G401 (cell line): Measurements from ENCODE around the gene HRH3. TPM values are rescaled to one million over a fixed set of nuclear protein-coding genes. Genes with fewer than 3 reads are reported as not detected.
A peak's percentile ranks its signal among the peaks of the same experiment; 100 is the strongest.

Experiments
- DNase-seq: peaks from one replicate; pipeline ENCODE4 v3.0.0-alpha.2; 2015; ENCODE audit warnings: low spot score
- in situ Hi-C: cut with HindIII; loops from 2 replicates; pipeline ENCODE4 v1.10.0; 2016; ENCODE audit warnings: low sequenced_read_pairs, mixed read lengths
- total RNA-seq: library from RNA; depleted of rRNA; stranded (reverse); fragments of >200 nt; shearing (Covaris generic); gene quantifications from 2 replicates; pipeline ENCODE4 v1.2.3, GENCODE V29; 2014

The HRH3 gene
- total RNA-seq, 1 experiment from 2014 or later, result not detected

- in situ Hi-C loops, result no loop called here
Observed at GRCh38 chr20:62220666-62221568, 839 bp upstream of the HRH3 start.

GRCh38 chr20:62219101-62219991, 732 bp downstream of the HRH3 start:
- no peak for DNase-seq
- in situ Hi-C loops, result no loop called here

More at GRCh38 chr20:62220666-62221568, 839 bp upstream of the HRH3 start:
- DNase-seq, result peak; percentile 45

GRCh38 chr20:62217913-62218773, 1.9 kb downstream of the HRH3 start:
- in situ Hi-C loops, result no loop called here
- DNase-seq, result no peak

- no peak for DNase-seq
- in situ Hi-C loops, result no loop called here
Observed at GRCh38 chr20:62216636-62217566, 3.2 kb downstream of the HRH3 start.

- in situ Hi-C loops, result no loop called here
- no peak for DNase-seq
Observed at GRCh38 chr20:62215991-62216635, 4.0 kb downstream of the HRH3 start.

GRCh38 chr20:62215020-62215990, 4.8 kb downstream of the HRH3 start:
- no peak for DNase-seq
- in situ Hi-C loops, result no loop called here

- DNase-seq, result no peak
- in situ Hi-C loops, result no loop called here
Observed at GRCh38 chr20:62214067-62214466, 6.0 kb downstream of the HRH3 start.

GRCh38 chr20:62212299-62212698, 7.8 kb downstream of the HRH3 start:
- in situ Hi-C loops, result no loop called here
- no peak for DNase-seq

- in situ Hi-C loops, result no loop called here
- no peak for DNase-seq
Observed at GRCh38 chr20:62211769-62212288, 8.2 kb downstream of the HRH3 start.

GRCh38 chr20:62211216-62211615, 8.9 kb downstream of the HRH3 start:
- in situ Hi-C loops, result no loop called here
- no peak for DNase-seq

GRCh38 chr20:62210496-62210855, 9.6 kb downstream of the HRH3 start:
- in situ Hi-C loops, result no loop called here
- DNase-seq, result no peak

- in situ Hi-C loops, result no loop called here
Observed at GRCh38 chr20:62209850-62210495, 10.1 kb downstream of the HRH3 start.

GRCh38 chr20:62208795-62209755, 11.0 kb downstream of the HRH3 start:
- DNase-seq, result no peak
- in situ Hi-C loops, result no loop called here

More at GRCh38 chr20:62209850-62210495, 10.1 kb downstream of the HRH3 start:
- no peak for DNase-seq

- no peak for DNase-seq
- in situ Hi-C loops, result no loop called here
Observed at GRCh38 chr20:62208061-62208794, 11.8 kb downstream of the HRH3 start.
